ENCODE measurements around the gene CEL.

DNA sequence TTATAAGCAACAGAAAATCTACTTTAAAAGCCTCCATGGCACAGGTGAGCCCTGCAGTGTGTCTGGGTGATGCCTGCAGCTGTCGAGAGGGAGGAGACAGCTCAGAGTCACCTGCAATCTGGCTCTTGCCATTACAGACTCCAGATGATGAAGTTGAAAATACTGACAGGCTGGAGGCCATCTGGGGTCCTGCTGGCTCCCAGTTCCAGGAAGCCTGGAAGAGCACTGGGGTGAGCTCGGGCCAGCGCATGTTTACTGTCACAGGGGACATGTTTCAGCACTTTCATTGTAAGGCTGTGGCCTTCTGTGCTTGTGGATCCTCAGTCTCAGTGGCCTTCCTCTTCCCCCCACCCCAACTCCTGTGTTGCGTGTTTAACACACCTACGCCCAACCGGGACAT, 28.4 kb downstream of the CEL start:
- TF ChIP-seq, protein P1, sequence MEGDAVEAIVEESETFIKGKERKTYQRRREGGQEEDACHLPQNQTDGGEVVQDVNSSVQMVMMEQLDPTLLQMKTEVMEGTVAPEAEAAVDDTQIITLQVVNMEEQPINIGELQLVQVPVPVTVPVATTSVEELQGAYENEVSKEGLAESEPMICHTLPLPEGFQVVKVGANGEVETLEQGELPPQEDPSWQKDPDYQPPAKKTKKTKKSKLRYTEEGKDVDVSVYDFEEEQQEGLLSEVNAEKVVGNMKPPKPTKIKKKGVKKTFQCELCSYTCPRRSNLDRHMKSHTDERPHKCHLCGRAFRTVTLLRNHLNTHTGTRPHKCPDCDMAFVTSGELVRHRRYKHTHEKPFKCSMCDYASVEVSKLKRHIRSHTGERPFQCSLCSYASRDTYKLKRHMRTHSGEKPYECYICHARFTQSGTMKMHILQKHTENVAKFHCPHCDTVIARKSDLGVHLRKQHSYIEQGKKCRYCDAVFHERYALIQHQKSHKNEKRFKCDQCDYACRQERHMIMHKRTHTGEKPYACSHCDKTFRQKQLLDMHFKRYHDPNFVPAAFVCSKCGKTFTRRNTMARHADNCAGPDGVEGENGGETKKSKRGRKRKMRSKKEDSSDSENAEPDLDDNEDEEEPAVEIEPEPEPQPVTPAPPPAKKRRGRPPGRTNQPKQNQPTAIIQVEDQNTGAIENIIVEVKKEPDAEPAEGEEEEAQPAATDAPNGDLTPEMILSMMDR (IDR thresholded peaks at IDR 0.05): no peak
- no peak for TF ChIP-seq POLR2A (IDR thresholded peaks at IDR 0.05)
